Ishikawa (cell line): Measurements from ENCODE around the gene AHCYL2.

Experiments used
- CEBPB ChIP-seq: IDR thresholded peaks from 2 replicates; pipeline ENCODE4 v1.6.1; 2012
- EGR1 ChIP-seq: IDR thresholded peaks from 2 replicates; pipeline ENCODE4 v1.6.1; 2012
- EP300 ChIP-seq: IDR thresholded peaks from 2 replicates; pipeline ENCODE4 v1.6.1; 2012; ENCODE audit warnings: borderline replicate concordance
- MAX ChIP-seq: IDR thresholded peaks from 2 replicates; pipeline ENCODE4 v1.6.1; 2012
- NFIC ChIP-seq: IDR thresholded peaks from 2 replicates; pipeline ENCODE4 v1.6.1; 2012
- YY1 ChIP-seq: IDR thresholded peaks from 2 replicates; pipeline ENCODE4 v1.6.1; 2012; ENCODE audit warnings: low read depth
- ZBTB7A ChIP-seq: IDR thresholded peaks from 2 replicates; pipeline ENCODE4 v1.6.1; 2012; ENCODE audit warnings: low read depth

DNA sequence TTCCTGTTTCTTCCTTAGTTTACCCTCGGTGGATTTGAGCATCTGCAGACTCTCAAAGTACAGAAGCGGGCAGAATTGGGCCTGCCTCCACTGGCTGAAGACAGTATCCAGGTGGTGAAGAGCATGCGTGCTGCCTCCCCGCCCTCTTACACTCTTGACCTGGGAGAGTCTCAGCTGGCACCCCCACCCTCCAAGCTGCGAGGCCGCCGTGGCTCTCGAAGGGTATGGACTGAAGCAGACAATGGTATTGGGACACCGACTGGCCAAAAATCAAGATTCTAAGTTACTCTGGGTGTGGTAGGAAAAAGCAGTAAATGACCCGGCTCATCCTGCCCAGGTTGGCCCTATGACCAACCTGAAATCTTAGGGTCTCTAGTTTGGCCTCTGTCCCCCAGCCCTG is 231.6 kb downstream of the AHCYL2 start:
- TF ChIP-seq CEBPB (no peak), MAX (no peak), YY1 (no peak), EP300 (no peak), NFIC (no peak), EGR1 (no peak), ZBTB7A (no peak)
